HG02763 (cell line): Measurements from ENCODE around the gene SH3GL3.

Source experiments
- ATAC-seq: cut with Tn5 transposase; IDR thresholded peaks from one replicate; pipeline ENCODE4 v1.9.1; 2021; ENCODE audit warnings: mild to moderate bottlenecking, moderate library complexity; ENCODE audit not compliant: unreplicated experiment

Gene SH3GL3

GRCh38 chr15:83561661-83562060, 114.5 kb downstream of the SH3GL3 start:
- no peak for ATAC-seq

GRCh38 chr15:83565138-83565537, 118.0 kb downstream of the SH3GL3 start:
- ATAC-seq, result no peak

- ATAC-seq, result no peak
Observed at GRCh38 chr15:83565553-83566159, 118.5 kb downstream of the SH3GL3 start.

- ATAC-seq, result no peak
Observed at GRCh38 chr15:83567318-83567717, 120.2 kb downstream of the SH3GL3 start.

GRCh38 chr15:83569341-83569740, 122.2 kb downstream of the SH3GL3 start:
- ATAC-seq, result no peak

GRCh38 chr15:83570756-83571155, 123.6 kb downstream of the SH3GL3 start:
- ATAC-seq, result no peak

GRCh38 chr15:83571820-83572707, 124.9 kb downstream of the SH3GL3 start:
- ATAC-seq, result no peak

GRCh38 chr15:83574345-83574744, 127.2 kb downstream of the SH3GL3 start:
- no peak for ATAC-seq

GRCh38 chr15:83578691-83579090, 131.6 kb downstream of the SH3GL3 start:
- ATAC-seq, result no peak

- ATAC-seq, result no peak
Observed at GRCh38 chr15:83581381-83581780, 134.2 kb downstream of the SH3GL3 start.

GRCh38 chr15:83582381-83582780, 135.2 kb downstream of the SH3GL3 start:
- ATAC-seq, result no peak

GRCh38 chr15:83585601-83586335, 138.6 kb downstream of the SH3GL3 start:
- ATAC-seq, result no peak

- no peak for ATAC-seq
Observed at GRCh38 chr15:83587091-83587490, 139.9 kb downstream of the SH3GL3 start.

- no peak for ATAC-seq
Observed at GRCh38 chr15:83588441-83588840, 141.3 kb downstream of the SH3GL3 start.

- no peak for ATAC-seq
Observed at GRCh38 chr15:83592370-83593040, 145.4 kb downstream of the SH3GL3 start.

GRCh38 chr15:83595191-83595590, 148.1 kb downstream of the SH3GL3 start:
- ATAC-seq, result no peak

GRCh38 chr15:83598031-83598430, 150.9 kb downstream of the SH3GL3 start:
- ATAC-seq, result no peak

GRCh38 chr15:83602021-83602420, 154.9 kb downstream of the SH3GL3 start:
- no peak for ATAC-seq

- no peak for ATAC-seq
Observed at GRCh38 chr15:83604549-83604948, 157.4 kb downstream of the SH3GL3 start.

GRCh38 chr15:83605111-83605945, 158.2 kb downstream of the SH3GL3 start:
- ATAC-seq, result no peak
